GM23248 (cell line): ENCODE data around the gene PARP8. TPM values are rescaled to one million over a fixed set of nuclear protein-coding genes. Genes with fewer than 3 reads are reported as not detected.

ENCODE experiments used
- DNase-seq: peaks from one replicate; pipeline ENCODE4 v3.0.0-alpha.2; 2015
- H2AFZ ChIP-seq: fragments of 200-600 bp; sonication (generic); 2 replicates; pipeline ENCODE4 v1.6.1; 2016; ENCODE audit warnings: antibody characterized with exemption
- H3F3A ChIP-seq: fragments of 200-600 bp; sonication (generic); 2 replicates; pipeline ENCODE4 v1.6.1; 2016; ENCODE audit warnings: mild to moderate bottlenecking, antibody characterized with exemption, mixed run types; ENCODE audit not compliant: insufficient read depth
- H3K27ac ChIP-seq: fragments of 200-600 bp; sonication (generic); 2 replicates; pipeline ENCODE4 v1.5.1; 2016; ENCODE audit warnings: mild to moderate bottlenecking
- H3K27me3 ChIP-seq: fragments of 200-600 bp; sonication (generic); replicated peaks from 2 replicates; pipeline ENCODE4 v1.6.1; 2016; ENCODE audit warnings: mild to moderate bottlenecking; ENCODE audit not compliant: insufficient read depth
- H3K36me3 ChIP-seq: fragments of 200-600 bp; sonication (generic); 2 replicates; pipeline ENCODE4 v1.6.1; 2016; ENCODE audit warnings: low read depth, mild to moderate bottlenecking
- H3K4me1 ChIP-seq: fragments of 200-600 bp; sonication (generic); 2 replicates; pipeline ENCODE4 v1.6.1; 2016; ENCODE audit warnings: mild to moderate bottlenecking; ENCODE audit not compliant: insufficient read depth
- H3K4me2 ChIP-seq: fragments of 200-600 bp; sonication (generic); one replicate; pipeline ENCODE4 v1.6.1; 2016; ENCODE audit warnings: mild to moderate bottlenecking; ENCODE audit not compliant: unreplicated experiment
- H3K4me3 ChIP-seq: fragments of 200-600 bp; sonication (generic); 2 replicates; pipeline ENCODE4 v1.5.1; 2016; ENCODE audit warnings: mild to moderate bottlenecking
- H3K79me2 ChIP-seq: fragments of 200-600 bp; sonication (generic); 2 replicates; pipeline ENCODE4 v1.6.1; 2016; ENCODE audit warnings: mild to moderate bottlenecking; ENCODE audit not compliant: insufficient read depth
- H3K9ac ChIP-seq: fragments of 200-600 bp; sonication (generic); 2 replicates; pipeline ENCODE4 v1.6.1; 2016; ENCODE audit warnings: mild to moderate bottlenecking
- H3K9me2 ChIP-seq: fragments of 200-600 bp; sonication (generic); 2 replicates; pipeline ENCODE4 v1.6.1; 2016; ENCODE audit warnings: mixed run types, mild to moderate bottlenecking, moderate library complexity; ENCODE audit not compliant: insufficient read depth
- H3K9me3 ChIP-seq: fragments of 200-600 bp; sonication (generic); one replicate; pipeline ENCODE4 v1.6.1; 2017; ENCODE audit warnings: low read depth
- H4K20me1 ChIP-seq: fragments of 200-600 bp; sonication (generic); 2 replicates; pipeline ENCODE4 v1.6.0; 2016; ENCODE audit not compliant: insufficient read depth
- EZH2 ChIP-seq: fragments of 200-600 bp; sonication (generic); IDR thresholded peaks from 2 replicates; pipeline ENCODE4 v1.6.1; 2018; ENCODE audit warnings: antibody characterized with exemption, mild to moderate bottlenecking; ENCODE audit not compliant: insufficient read depth, poor library complexity, severe bottlenecking
- EZH2phosphoT487 ChIP-seq: fragments of 200-600 bp; sonication (generic); IDR thresholded peaks from 2 replicates; pipeline ENCODE4 v1.6.1; 2018; ENCODE audit warnings: antibody characterized with exemption, moderate library complexity, mild to moderate bottlenecking, low read depth; ENCODE audit not compliant: insufficient read depth
- WGBS, 2 experiments: methylation state at CpG; one replicate each; pipeline ENCODE4 v1.1.6; 2015 to 2017; ENCODE audit warnings: low lambda C conversion rate in 2 of 2, low coverage in 1 of 2; ENCODE audit errors: missing lambda C conversion rate in 2 of 2; 5-methylcytosine and 5-hydroxymethylcytosine counted together
- in situ Hi-C: fragments of 300-500 bp; cut with MboI; formaldehyde crosslinking; loops from 2 replicates; pipeline ENCODE4 v1.15.0; 2020
- polyA plus RNA-seq: library from polyadenylated mRNA; unstranded; fragments of >200 nt; fragmentation: Nextera tagmentation; extraction: Ambion mirVana; gene quantifications from 2 replicates; pipeline ENCODE4 v1.2.1, GENCODE V29; 2016
- total RNA-seq: library from RNA; depleted of rRNA; stranded (reverse); fragments of >200 nt; shearing (Covaris generic); gene quantifications from 2 replicates; pipeline ENCODE4 v1.2.3, GENCODE V29; 2014

PARP8 gene
- total and polyA plus RNA-seq, 2 experiments from 2014 or later = 1.1 to 2.5 TPM

DNA sequence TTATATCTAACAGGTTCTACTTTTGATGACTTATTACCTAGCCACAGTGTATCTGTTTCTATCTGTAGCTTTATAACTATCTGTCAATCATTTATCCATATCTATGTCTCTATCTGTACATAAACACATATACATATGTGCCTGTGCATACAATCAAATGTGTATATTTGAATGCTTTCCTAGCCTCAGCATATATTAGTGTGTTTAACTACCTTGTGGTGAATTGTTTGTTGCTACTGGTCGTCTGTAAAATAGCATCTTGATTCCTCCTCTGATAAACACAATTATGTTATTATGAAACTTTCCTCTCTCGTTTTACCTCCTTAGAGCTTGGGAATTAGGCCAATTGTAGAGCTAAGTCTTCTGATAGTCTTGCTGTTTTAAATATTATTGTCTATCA lies 44.4 kb downstream of the PARP8 start:
- Histone ChIP-seq H3K9me3 (no peaks in the 10 kb centered on the region), H3K36me3 (no peaks in the 10 kb centered on the region), H4K20me1 (no peaks in the 10 kb centered on the region), H3F3A (no peaks in the 10 kb centered on the region), H3K79me2 (no peaks in the 10 kb centered on the region), H3K9ac (no peak overlapping the region), H3K4me1 (0 out of 2 replicates have a peak, but pooled peaks cover 5% of the 10 kb centered on the region), H3K9me2 (no peaks in the 10 kb centered on the region), H2AFZ (no peak overlapping the region), H3K4me2 (no peak overlapping the region), H3K27me3 (no peaks in the 10 kb centered on the region), H3K4me3 (no peak overlapping the region), H3K27ac (no peak overlapping the region)
- DNase-seq = no peak
- TF ChIP-seq EZH2 = no peak
- in situ Hi-C loops = no loop called here
- WGBS, 2 experiments = 32 to 37% methylated on average over 2 of the region's 2 CpGs

GRCh38 chr5:50711280-50711679 lies 44.8 kb downstream of the PARP8 start:
- no peak overlapping the region for H3K4me2 ChIP-seq
- no peaks in the 10 kb centered on the region for H3K9me2 ChIP-seq
- no peaks in the 10 kb centered on the region for H3K9me3 ChIP-seq
- no peak for DNase-seq
- H3K27ac ChIP-seq = no peak overlapping the region
- no peaks in the 10 kb centered on the region for H3K27me3 ChIP-seq
- in situ Hi-C loops = no loop called here
- TF ChIP-seq EZH2phosphoT487 (no peak), EZH2 (no peak)
- no peaks in the 10 kb centered on the region for H3F3A ChIP-seq
- no peak overlapping the region for H3K9ac ChIP-seq
- 61 to 62% methylated on average over 2 of the region's 2 CpGs for WGBS, 2 experiments
- H2AFZ ChIP-seq = no peak overlapping the region
- 0 out of 2 replicates have a peak, but pooled peaks cover 5% of the 10 kb centered on the region for H3K4me1 ChIP-seq
- no peaks in the 10 kb centered on the region for H3K79me2 ChIP-seq
- no peaks in the 10 kb centered on the region for H3K36me3 ChIP-seq
- H4K20me1 ChIP-seq = no peaks in the 10 kb centered on the region
- no peak overlapping the region for H3K4me3 ChIP-seq

DNA sequence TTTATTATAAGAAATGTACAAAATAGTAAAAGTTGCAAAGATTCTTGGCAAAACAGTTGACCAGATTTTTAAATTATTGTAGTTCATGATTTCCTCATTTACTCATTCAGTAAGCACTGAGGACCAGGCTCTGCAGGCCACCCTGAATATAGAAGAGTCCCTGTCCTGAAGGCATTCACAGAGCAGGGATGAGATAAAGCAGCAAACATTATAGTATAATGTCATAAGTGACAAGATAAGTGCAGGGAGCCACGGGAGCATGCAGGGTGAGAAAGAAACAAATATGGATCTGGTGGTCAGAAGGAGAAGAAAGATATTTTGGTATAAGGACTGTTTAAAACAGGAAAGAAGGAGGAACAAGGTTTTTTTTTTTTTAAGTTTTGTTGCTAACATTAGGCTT lies 46.0 kb downstream of the PARP8 start:
- no peak overlapping the region for H3K9ac ChIP-seq
- no peak overlapping the region for H2AFZ ChIP-seq
- H3K79me2 ChIP-seq = no peaks in the 10 kb centered on the region
- no peaks in the 10 kb centered on the region for H3F3A ChIP-seq
- 46 to 61% methylated on average over 1 of the region's 1 CpG for whole genome bisulfite sequencing, 2 experiments
- no peak overlapping the region for H3K4me3 ChIP-seq
- H3K27me3 ChIP-seq = no peaks in the 10 kb centered on the region
- no peak overlapping the region for H3K27ac ChIP-seq
- no peaks in the 10 kb centered on the region for H3K9me2 ChIP-seq
- no peak for DNase-seq
- H3K9me3 ChIP-seq = no peaks in the 10 kb centered on the region
- no peak overlapping the region for H3K4me2 ChIP-seq
- in situ Hi-C loops = no loop called here
- no peak for TF ChIP-seq EZH2phosphoT487
- TF ChIP-seq EZH2 = no peak
- no peaks in the 10 kb centered on the region for H4K20me1 ChIP-seq
- H3K36me3 ChIP-seq = no peaks in the 10 kb centered on the region
- H3K4me1 ChIP-seq = 0 out of 2 replicates have a peak, but pooled peaks cover 5% of the 10 kb centered on the region

DNA sequence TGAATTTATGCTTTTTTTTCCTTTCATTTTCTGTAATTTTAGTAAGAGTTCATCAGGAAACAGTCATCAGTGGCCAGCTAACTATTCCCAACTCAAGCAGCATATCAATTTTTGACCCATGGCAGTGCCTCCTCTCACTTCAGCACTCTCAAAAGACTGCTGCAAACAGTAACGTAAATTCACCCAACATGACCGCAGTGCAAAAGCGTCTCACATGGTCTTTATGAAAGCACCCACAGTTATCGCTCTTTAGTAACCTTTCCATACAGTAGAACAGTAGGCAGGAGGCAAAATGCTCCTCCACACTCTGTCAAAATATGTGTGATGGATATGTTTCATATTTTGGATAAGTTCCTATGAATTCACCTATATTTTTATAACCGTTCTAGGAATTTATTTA lies 48.6 kb downstream of the PARP8 start:
- no peaks in the 10 kb centered on the region for H3K9me3 ChIP-seq
- H3K4me3 ChIP-seq = no peak overlapping the region
- DNase-seq = no peak
- no peaks in the 10 kb centered on the region for H4K20me1 ChIP-seq
- H3K36me3 ChIP-seq = no peaks in the 10 kb centered on the region
- no peaks in the 10 kb centered on the region for H3K79me2 ChIP-seq
- no peaks in the 10 kb centered on the region for H3K4me1 ChIP-seq
- no peaks in the 10 kb centered on the region for H3K27me3 ChIP-seq
- 82 to 83% methylated on average over 5 of the region's 5 CpGs for WGBS, 2 experiments
- TF ChIP-seq EZH2 (no peak), EZH2phosphoT487 (no peak)
- no peak overlapping the region for H3K27ac ChIP-seq
- no peak overlapping the region for H2AFZ ChIP-seq
- H3K9me2 ChIP-seq = no peaks in the 10 kb centered on the region
- no peak overlapping the region for H3K9ac ChIP-seq
- in situ Hi-C loops = no loop called here
- no peak overlapping the region for H3K4me2 ChIP-seq
- no peaks in the 10 kb centered on the region for H3F3A ChIP-seq

DNA sequence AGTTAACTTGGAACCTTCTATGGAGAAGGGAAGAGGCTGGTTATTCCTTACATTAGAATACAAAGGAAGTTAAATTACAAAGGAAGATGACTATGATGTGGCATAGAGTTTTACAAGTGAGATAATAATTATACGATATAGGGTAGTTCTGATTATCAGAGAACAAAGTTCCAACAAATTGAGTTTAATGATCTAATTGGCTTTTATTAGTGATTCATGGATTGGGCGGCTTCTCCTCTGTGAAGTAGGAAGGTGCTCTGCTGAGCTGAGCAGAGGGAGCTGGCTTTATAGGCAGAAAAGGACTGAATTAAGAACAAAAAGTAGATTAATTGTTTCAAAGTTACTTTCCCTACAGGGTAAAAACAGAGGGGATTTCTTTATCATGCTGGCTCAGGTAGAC lies 49.7 kb downstream of the PARP8 start:
- Histone ChIP-seq H3K4me2 (no peak overlapping the region), H3K27ac (no peak overlapping the region), H3K9me2 (no peaks in the 10 kb centered on the region), H3K9me3 (no peaks in the 10 kb centered on the region), H3K4me3 (no peak overlapping the region), H3K36me3 (no peaks in the 10 kb centered on the region), H4K20me1 (no peaks in the 10 kb centered on the region), H3F3A (no peaks in the 10 kb centered on the region), H3K27me3 (no peaks in the 10 kb centered on the region), H3K9ac (no peak overlapping the region), H3K79me2 (no peaks in the 10 kb centered on the region), H2AFZ (no peak overlapping the region), H3K4me1 (no peaks in the 10 kb centered on the region)
- WGBS, 2 experiments = 83 to 92% methylated on average over 2 of the region's 2 CpGs
- no peak for DNase-seq
- in situ Hi-C loops = no loop called here
- no peak for TF ChIP-seq EZH2phosphoT487
- TF ChIP-seq EZH2 = no peak
